Middle frontal gyrus (tissue), 1 donor: ENCODE data around the gene RASAL2.
A peak's percentile ranks its signal among the peaks of the same experiment; 100 is the strongest.
"Not testable (repeated sequence)": the region's sequence is repeated elsewhere in the genome, so short reads cannot be mapped to it uniquely, and the experiment has no call there.

Experiments used
- DNase-seq: peaks from one replicate; pipeline ENCODE4 v3.0.0-alpha.2; 2015; ENCODE audit warnings: low spot score; ENCODE audit errors: extremely low spot score

RASAL2 gene

DNA sequence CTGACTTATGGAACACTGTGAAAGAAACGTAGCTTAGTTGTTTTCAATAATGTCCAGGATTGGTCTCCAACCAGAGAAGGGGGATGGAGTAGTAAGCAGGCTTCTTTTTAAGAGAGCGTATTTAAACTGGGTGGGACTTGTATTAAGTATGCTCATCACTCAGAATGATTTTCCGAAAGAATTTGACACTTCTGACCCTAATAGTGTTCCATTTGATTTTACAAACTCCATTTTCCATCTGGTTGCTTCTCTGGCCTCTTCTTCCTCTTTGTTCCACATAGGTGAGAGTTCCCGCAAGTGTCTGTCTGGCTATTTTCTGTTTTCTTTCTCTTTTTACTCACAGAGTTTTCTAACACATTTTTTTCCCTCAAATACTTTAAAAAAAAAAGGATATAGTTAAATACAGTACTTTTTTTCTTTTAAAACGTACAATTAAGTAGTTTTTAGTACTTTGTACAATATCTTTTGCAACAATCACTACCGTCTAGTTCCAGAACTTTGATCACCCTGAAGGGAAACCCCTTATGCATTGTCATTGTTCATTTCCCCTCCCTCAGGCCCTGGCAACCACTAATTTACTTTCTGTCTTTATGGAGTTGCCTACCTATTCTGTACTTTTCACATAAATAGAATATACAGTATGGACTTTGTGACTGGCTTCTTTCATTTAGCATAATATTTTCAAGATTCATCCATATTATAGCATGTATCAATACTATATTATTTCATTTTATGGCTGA is 67.0 kb downstream of the RASAL2 start:
- no peak for DNase-seq

DNA sequence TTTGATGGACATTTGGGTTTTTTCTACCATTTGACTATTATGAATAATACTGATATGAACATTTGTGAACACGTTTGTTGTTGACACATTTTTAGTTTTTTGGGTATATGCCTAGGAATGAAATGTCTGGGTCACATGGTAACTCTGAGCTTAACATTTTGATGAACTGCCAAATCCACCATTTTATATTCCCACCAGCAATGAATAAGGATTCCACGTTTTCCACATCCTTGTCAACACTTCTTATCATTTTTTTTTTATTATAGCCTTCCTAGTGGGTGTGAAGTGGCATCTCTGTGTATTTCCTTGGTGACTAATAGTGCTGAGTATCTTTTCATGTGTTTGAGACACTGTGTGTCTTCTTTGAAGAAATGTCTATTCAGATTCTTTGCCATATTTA is 67.6 kb downstream of the RASAL2 start:
- no peak for DNase-seq

DNA sequence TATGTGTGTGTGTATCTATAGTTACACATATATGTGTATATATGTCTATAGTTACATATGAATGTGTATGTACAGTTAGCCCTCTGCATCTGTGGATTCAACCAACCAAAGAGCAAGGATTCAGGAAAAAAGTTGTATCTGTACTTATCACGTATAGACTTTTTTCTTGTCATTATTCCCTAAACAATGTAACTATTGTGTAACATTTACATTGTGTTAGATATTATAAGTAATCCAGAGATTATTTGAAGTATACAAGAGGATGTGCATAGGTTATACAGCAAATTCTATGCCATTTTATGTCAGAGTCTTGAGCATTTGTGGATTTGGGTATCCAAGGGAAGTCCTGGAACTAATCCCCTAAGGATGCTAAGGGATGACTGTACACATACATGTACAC is 71.3 kb downstream of the RASAL2 start:
- no peak for DNase-seq

DNA sequence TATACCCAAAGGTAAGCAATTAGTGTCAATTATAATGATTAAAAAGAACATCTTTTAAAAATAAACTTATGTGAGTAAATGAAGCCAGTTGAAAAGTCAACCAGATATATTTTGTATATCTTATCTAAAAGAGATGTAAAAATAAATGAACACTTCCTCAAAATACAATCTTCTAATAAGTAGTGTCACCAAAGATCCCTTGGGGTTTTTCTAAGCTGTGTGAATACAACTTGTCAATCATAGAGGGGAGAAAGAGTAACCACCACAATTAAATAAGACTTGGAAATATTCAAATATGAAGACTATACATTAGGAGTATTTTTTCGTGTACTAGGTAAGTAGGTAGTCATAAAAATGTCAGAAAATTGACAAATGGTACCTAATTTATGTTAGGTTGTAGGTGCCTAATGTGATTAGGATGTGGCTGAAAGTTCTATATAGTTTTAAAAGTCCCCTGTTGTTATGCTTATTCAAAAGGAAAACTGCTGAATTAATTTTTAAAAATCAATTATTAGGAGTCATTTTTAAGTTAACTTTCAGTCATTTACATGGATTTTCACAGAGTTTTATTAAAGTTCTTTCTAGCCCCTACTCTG is 72.6 kb downstream of the RASAL2 start:
- DNase-seq: no peak

DNA sequence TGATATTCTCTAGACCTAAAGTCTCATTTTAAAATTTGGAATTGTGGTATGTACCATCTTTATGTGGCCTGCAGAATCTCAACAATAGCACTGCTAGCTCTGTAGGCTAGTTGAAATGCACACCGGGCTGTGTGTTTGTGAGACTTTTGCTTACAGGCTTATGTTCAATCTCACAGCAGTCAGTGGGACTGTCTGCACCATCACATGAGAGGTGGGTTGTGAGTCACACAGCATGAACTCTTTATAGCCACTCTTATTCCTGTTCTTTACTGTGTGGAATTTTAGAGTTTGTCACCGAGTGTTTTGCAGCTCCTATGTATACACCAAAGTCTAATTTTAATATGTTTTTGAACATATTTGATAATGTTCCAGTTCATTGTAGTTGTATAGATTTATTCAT is 74.6 kb downstream of the RASAL2 start:
- no peak for DNase-seq

DNA sequence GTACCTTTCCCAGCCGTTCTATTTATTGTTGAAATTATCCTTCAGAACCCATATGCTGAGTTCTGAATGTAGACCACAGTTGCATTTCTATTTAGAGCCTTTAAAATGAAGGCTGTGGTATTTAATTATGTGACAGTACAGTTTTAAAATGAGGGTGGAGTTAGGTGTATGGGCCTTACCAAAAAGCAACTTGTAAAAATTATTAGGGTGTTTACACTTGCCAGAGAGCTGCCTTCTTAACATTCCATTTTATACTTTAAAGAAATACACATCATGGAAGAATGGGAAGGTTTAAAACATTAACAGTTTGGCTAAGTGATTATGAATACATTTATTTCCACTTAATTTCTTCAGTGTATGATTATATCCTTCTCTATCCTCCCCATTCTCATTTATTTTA is 75.7 kb downstream of the RASAL2 start:
- DNase-seq: no peak

DNA sequence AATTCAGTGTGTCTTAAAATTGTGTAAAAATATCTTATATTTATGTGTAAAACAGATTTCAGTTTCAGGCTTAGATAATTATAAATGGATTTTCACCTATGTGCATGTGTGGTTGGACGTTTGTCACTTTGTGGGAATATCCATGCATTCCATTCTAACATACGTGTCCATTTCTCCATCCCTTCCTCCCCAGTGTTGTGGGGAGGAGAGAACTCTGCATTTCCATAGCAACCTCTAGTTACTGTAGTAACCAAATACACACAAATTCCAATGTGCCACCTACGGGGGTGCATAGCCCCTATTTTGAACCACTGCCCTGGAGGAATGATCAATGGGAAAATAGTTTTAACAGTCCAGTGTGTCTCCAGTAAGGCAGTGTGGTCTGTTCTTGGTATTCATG is 79.0 kb downstream of the RASAL2 start:
- no peak for DNase-seq

DNA sequence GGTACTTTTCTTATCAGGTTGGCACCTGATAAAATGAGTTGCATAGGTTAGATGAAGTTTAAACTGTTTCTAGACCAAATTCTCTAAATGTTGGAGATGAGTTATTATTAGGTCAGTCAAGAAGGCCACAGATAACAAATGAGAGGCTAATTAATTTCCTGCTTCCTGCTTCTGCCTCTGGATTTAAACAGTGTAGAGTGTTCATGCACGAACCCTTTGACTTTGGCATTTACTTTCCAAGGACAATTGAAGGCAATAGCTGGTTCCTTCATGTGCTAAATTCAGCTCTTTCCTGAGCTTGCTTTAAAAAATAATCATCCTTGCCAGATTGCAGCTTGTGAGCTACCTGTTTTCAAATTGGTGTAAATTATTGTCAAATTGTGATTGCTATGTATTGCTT is 80.6 kb downstream of the RASAL2 start:
- no peak for DNase-seq

DNA sequence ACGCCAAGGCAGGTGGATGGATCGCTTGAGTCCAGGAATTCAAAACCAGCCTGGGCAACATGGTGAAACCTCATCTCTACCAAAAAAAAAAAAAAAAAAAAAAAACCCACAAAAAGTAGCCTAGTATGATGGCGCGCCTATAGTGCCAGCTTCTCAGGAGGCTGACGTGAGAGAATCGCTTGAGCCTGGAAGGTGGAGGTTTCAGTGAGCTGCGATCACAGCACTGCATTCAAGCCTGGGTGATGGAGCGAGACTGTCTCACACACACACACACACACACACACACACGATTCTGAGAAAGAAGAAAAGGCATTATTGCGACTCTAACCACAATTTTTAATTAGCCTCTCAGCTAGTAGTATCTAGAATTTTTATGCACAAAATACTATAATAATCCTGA is 86.5 kb downstream of the RASAL2 start:
- DNase-seq: no peak

DNA sequence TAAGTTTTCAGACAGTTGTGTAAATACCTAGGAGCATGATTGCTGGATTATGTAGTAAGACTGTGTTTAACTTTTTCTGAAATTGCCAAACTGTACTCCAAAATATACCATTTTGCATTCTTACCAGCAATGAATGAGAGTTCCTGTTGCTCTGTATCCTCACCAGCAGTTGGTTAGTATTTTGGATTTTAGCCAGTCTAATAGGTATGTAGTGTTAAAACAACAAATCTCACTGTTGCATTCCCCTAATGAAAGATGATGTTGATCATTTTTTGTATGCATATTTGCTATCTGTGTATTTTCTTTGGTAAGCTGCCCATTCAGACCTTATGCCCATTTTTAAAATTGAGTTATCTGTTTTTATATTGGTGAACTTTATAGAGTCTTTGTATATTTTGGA is 89.9 kb downstream of the RASAL2 start:
- no peak for DNase-seq

DNA sequence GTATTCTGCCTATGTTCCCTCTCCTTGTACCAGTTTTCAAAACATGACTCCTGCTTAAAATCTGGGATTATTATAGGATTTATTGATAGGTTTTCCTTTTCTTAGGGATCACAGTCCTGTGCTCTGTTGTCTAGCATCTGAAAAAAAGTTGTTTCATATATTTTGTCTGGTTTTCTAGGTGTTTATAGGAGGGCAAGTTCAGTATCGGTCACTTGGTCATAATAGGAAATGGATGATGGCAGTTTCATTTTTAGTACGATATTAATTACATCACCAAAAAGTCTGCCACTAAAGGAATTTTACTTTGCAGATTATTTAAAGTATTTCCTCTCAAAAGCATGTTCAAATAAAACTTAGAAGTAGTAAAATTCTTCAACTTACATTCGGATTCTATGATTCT is 94.4 kb downstream of the RASAL2 start:
- DNase-seq: no peak

DNA sequence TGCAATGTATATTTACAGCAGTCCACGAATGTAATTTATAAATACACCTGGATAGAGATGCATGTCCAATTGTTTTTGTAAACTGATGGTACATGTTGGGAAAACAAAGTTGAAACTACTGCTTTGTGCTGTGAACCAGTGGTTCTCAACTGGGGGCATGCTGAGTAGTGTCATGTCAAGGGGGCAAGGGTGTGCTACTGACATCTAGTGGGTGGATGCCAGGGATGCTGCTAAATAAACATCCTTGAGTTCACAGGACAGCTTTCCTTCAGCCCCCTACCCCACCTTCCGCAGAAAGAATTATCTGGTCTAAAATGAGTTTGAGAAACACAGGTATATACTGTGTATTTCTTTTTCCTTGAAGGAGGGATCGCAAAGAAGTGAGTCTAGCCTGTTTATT is 95.9 kb downstream of the RASAL2 start:
- DNase-seq: no peak

DNA sequence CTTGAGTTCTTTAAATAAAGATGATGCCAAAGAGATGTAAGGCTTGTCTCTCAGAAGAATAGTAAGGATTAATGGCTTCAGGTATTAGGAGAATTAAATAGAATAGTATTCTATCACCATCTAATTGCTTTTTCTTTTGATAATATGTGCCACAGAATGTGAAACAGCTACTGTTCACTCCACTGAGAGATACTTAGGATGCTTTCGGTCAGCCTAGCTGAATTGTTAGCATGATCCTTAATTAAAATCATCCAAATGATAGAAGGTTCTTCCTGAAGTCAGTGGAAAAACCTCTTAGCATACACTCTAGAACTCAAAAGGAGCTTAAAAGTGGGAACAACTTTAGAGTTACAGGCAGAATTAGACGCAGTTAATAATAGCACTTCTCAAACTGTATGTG is 97.0 kb downstream of the RASAL2 start:
- DNase-seq: no peak

DNA sequence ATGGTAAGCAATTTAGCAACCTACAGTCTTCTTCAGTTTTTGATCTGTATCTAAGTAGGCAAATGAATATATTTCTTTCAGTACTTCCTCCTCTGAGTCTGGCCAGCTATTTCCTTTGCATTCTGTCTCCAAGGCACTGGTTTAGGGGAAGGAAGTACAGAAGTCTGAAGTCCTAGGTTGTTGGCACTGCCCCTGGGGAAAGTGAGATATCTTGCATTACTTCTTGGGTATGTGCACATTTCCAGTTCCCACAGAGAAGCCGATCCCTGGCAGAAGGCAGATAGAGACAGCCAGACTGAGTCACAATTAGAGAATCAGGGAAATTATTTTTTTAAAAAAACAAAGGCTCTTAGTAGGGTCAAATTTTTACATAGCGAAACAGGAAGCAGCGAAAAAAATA is 98.8 kb downstream of the RASAL2 start:
- DNase-seq: peak; percentile 8

DNA sequence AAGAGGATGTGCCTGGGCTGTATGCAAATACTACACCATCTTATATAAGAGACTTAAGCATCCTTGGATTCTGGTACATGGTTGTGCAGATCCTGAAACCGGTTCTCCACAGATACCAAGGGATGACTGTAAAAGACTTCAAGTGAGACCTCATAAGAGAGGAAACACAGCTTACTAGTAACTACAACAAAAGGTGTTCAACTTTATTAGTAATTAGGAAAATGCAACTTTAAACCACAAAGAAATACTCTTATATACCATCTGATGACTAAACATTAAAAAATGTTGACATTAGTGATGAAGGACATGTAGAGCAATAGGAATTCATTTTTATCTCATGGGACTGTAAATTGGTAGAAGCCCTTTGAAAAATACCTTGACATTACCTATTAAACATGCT is 102.7 kb downstream of the RASAL2 start:
- DNase-seq: no peak

DNA sequence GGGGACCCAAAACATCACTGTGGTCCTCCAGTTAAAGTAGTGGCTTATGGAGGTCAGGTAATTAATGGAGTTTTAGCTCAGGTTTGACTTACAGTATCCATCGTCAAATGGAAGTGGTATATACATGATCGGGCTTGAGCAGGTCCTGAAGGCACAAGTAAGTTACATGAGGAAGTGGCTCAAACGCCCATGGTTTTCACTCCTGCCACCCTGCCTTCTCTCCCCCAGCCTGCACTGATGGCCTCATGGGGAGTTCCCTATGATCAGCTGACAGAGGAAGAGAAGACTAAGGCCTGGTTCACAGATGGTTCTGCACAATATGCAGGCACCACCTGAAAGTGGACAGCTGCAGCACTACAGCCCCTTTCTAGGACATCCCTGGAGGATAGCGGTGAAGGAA is 108.2 kb downstream of the RASAL2 start:
- not testable (repeated sequence) for DNase-seq

DNA sequence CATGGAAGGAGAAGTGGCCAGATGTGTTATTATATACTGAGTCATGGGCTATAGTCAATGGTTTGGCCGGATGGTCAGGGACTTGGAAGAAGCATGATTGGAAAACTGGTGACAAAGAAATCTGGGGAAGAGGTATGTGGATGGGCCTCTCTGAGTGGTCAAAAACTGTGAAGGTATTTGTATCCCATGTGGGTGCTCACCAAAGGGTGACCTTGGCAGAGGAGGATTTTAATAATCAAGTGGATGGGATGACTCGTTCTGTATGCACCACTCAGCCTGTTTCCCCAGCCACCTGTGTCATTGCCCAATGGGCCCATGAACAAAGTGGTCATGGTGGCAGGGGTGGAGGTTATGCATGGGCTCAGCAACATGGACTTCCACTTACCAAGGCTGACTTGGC is 108.6 kb downstream of the RASAL2 start:
- not testable (repeated sequence) for DNase-seq

DNA sequence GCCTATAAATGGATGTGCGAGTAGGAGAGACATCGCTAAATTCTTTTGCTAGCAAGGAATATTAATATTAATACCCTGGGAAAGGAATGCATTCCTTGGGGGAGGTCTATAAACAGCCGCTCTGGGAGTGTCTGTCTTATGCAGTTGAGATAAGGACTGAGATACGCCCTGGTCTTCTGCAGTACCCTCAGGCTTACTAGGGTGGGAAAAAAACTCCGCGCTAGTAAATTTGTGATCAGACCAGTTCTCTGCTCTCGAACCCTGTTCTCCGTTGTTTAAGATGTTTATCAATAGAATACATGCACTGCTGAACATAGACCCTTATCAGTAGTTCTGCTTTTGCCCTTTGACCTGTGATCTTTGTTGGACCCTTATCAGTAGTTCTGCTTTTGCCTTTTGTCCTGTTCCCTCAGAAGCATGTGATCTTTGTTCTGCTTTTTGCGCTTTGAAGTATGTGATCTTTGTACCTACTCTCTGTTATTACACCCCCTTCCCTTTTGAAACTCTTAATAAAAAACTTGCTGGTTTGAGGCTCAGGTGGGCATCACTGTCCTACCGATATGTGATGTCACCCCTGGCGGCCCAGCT is 114.5 kb downstream of the RASAL2 start:
- not testable (repeated sequence) for DNase-seq

DNA sequence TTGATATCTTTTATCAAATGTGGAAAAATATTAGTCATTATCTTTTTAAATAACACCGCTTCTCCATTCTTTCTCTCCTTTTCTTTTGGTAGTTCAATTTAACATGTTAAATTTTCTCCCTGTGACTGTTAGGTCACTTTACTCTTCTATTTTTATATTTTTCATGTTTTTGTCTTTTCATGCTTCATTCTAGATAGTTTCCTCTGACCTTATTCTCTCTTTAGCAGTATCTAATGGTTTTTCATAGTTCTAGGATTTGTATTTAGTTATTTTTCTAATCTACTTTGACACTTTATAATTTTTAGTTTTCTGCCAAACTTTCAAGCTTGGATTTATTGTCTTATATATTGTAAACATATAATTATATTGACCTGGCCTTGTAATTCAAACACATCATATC is 116.0 kb downstream of the RASAL2 start:
- DNase-seq: no peak

DNA sequence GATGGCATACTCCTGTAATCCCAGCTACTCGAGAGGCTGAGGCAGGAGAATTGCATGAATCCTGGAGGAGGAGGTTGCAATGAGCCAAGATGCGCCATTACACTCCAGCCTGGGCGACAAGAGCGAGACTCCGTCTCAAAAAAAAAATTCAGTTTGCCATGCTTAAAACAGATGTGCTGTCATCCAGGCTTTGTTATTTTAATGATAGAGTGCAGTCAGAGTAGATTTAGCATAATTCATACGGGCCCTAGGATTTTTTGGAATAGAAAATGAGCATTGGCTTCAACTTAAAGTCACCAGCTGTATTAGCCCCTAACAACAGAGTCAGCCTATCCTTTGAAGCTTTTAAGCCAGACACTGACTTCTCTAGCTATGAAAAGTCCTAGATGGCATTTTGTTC is 124.6 kb downstream of the RASAL2 start:
- no peak for DNase-seq

DNA sequence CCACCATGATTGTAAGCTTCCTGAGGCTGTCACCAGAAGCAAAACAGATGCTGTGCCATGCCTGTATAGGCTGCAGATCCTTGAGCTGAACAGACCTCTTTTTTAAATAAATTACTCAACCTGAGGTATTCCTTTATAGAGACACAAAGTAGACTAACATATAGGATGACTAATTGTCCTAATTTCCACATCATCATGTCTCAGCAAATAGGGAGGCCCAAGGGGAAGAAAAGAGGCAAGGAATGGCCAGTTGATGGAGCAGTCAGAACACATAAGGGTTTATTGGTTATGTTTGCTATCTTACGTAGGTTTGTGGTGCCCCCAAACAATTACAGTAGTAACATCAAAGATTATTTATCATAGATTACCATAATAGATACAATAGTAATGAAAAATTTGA is 126.2 kb downstream of the RASAL2 start:
- DNase-seq: no peak

DNA sequence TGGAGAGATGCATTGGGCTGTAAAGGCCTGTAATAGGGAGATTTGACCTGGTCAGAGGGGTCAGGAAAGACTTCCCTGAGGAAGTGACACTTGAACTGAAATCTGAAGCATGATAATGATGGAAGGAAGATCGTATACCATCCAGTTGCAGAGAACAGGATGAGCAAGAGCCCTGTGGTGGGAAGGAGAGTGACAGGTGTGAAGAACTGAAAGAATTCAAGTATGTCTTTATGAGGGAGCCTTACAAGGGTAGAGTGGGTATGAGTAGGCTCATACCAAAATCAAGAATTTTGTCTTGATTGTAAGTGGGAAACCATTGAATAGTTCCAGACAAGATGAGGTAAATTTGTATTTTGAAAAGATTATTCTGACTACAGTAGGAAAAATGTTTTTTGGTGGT is 129.4 kb downstream of the RASAL2 start:
- no peak for DNase-seq

DNA sequence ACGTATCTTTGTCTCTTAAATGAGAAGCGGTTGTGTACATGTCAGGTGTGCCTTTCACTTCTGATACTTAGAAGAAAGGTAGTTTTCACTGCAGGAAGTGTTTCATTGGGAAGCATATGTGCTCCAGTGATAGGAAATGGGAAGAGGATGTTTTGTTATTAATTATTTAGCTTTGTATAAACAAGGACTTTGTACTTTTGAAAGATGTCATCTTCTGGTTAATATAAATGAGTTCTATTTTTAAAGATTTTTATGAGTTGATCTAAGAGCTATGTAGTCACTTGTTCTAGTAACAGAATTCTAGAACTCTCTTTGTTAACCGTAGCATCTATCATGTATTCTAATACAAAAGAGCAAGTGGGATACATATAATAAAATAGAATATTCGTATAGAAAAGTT is 130.5 kb downstream of the RASAL2 start:
- DNase-seq: no peak
